H9 (cell line): ENCODE measurements around the gene CPLX4. TPM values are rescaled to one million over a fixed set of nuclear protein-coding genes. Genes with fewer than 3 reads are reported as not detected.

Experiments used
- DNase-seq: peaks from one replicate; pipeline ENCODE4 v3.0.0-alpha.2; 2017
- H2AFZ ChIP-seq: one replicate; pipeline ENCODE4 v1.6.1; 2013; ENCODE audit warnings: mild to moderate bottlenecking, low read length, control low read depth, moderate library complexity
- H2AK5ac ChIP-seq: 2 replicates; pipeline ENCODE4 v1.6.1; 2013; ENCODE audit warnings: low read length, control low read depth, mixed read lengths; ENCODE audit not compliant: insufficient read length
- H2BK120ac ChIP-seq: one replicate; pipeline ENCODE4 v1.6.1; 2013; ENCODE audit warnings: low read depth, mild to moderate bottlenecking, low read length, control low read depth, inconsistent platforms; ENCODE audit not compliant: poor library complexity, severe bottlenecking
- H2BK12ac ChIP-seq: 2 replicates; pipeline ENCODE4 v1.6.1; 2013; ENCODE audit warnings: low read length, control low read depth, mixed read lengths, low read depth; ENCODE audit not compliant: insufficient read length
- H2BK15ac ChIP-seq: 2 replicates; pipeline ENCODE4 v1.6.1; 2013; ENCODE audit warnings: low read depth, low read length, control low read depth
- H2BK20ac ChIP-seq: one replicate; pipeline ENCODE4 v1.6.1; 2013; ENCODE audit warnings: low read depth, mild to moderate bottlenecking, low read length, control low read depth, inconsistent platforms; ENCODE audit not compliant: poor library complexity, severe bottlenecking
- H2BK5ac ChIP-seq: 2 replicates; pipeline ENCODE4 v1.6.1; 2013; ENCODE audit warnings: low read length, control low read depth, mixed read lengths; ENCODE audit not compliant: insufficient read length
- H3K14ac ChIP-seq: 2 replicates; pipeline ENCODE4 v1.6.1; 2013; ENCODE audit warnings: low read length, control low read depth; ENCODE audit not compliant: insufficient read depth
- H3K18ac ChIP-seq: 2 replicates; pipeline ENCODE4 v1.6.1; 2013; ENCODE audit warnings: low read depth, mild to moderate bottlenecking, mixed read lengths, low read length, control low read depth; ENCODE audit not compliant: insufficient read length
- H3K23ac ChIP-seq: 2 replicates; pipeline ENCODE4 v1.6.1; 2013; ENCODE audit warnings: low read length, control low read depth, mixed read lengths, low read depth; ENCODE audit not compliant: insufficient read length
- H3K23me2 ChIP-seq: 2 replicates; pipeline ENCODE4 v1.6.1; 2013; ENCODE audit warnings: low read depth, mild to moderate bottlenecking, mixed read lengths, low read length, control low read depth; ENCODE audit not compliant: insufficient read length, poor library complexity, severe bottlenecking
- H3K27ac ChIP-seq: 2 replicates; pipeline ENCODE4 v1.5.1; 2013; ENCODE audit warnings: low read length, control low read depth, mixed read lengths, low read depth; ENCODE audit not compliant: insufficient read length
- H3K27me3 ChIP-seq: 2 replicates; pipeline ENCODE4 v1.6.1; 2013; ENCODE audit warnings: low read length, control low read depth, inconsistent platforms; ENCODE audit not compliant: insufficient read depth
- H3K4ac ChIP-seq: 2 replicates; pipeline ENCODE4 v1.6.1; 2013; ENCODE audit warnings: low read depth, mild to moderate bottlenecking, control low read depth, inconsistent platforms, low read length, moderate library complexity
- H3K4me1 ChIP-seq: 2 replicates; pipeline ENCODE4 v1.6.1; 2013; ENCODE audit warnings: low read length, control low read depth, inconsistent platforms; ENCODE audit not compliant: insufficient read depth
- H3K4me2 ChIP-seq: 2 replicates; pipeline ENCODE4 v1.6.1; 2013; ENCODE audit warnings: low read length, control low read depth, mixed read lengths; ENCODE audit not compliant: insufficient read length, insufficient read depth
- H3K56ac ChIP-seq: 2 replicates; pipeline ENCODE4 v1.6.1; 2013; ENCODE audit warnings: low read depth, mild to moderate bottlenecking, mixed read lengths, low read length, control low read depth; ENCODE audit not compliant: insufficient read length
- H3K79me1 ChIP-seq: 2 replicates; pipeline ENCODE4 v1.6.1; 2013; ENCODE audit warnings: low read depth, mild to moderate bottlenecking, moderate library complexity, low read length, control low read depth, inconsistent platforms; ENCODE audit not compliant: insufficient read depth, poor library complexity, severe bottlenecking
- H3K79me2 ChIP-seq: 2 replicates; pipeline ENCODE4 v1.6.1; 2013; ENCODE audit warnings: low read length, control low read depth, inconsistent platforms; ENCODE audit not compliant: insufficient read depth
- H3K9ac ChIP-seq: 2 replicates; pipeline ENCODE4 v1.6.1; 2013; ENCODE audit warnings: low read length, control low read depth, mixed read lengths; ENCODE audit not compliant: insufficient read length; ENCODE audit errors: extremely low read depth
- H3K9me3 ChIP-seq: one replicate; pipeline ENCODE4 v1.6.1; 2013; ENCODE audit warnings: low read depth, low read length, inconsistent platforms; ENCODE audit not compliant: control insufficient read depth
- H3T11ph ChIP-seq: one replicate; pipeline ENCODE4 v1.6.1; 2013; ENCODE audit warnings: mild to moderate bottlenecking, low read length, control low read depth, inconsistent platforms
- H4K20me1 ChIP-seq: one replicate; pipeline ENCODE4 v1.6.1; 2013; ENCODE audit not compliant: control insufficient read depth, insufficient read length, insufficient read depth
- H4K5ac ChIP-seq: 2 replicates; pipeline ENCODE4 v1.6.1; 2013; ENCODE audit warnings: low read depth, mild to moderate bottlenecking, mixed read lengths, low read length, control low read depth; ENCODE audit not compliant: insufficient read length
- H4K8ac ChIP-seq: replicated peaks from 2 replicates; pipeline ENCODE4 v1.6.1; 2013; ENCODE audit warnings: low read length, control low read depth, mixed read lengths, low read depth; ENCODE audit not compliant: insufficient read length
- H4K91ac ChIP-seq: 2 replicates; pipeline ENCODE4 v1.6.1; 2013; ENCODE audit warnings: low read depth, mild to moderate bottlenecking, moderate library complexity, mixed read lengths, low read length, control low read depth; ENCODE audit not compliant: insufficient read length
- H3K27ac Mint-ChIP-seq, 3 experiments: 2 replicates in 2 of 3; 3 replicates in 1 of 3; pipeline ENCODE4 v1.8.0; 2020 to 2021; ENCODE audit warnings: mixed read lengths in 3 of 3, mild to moderate bottlenecking in 1 of 3, moderate library complexity in 1 of 3
- H3K27me3 Mint-ChIP-seq: 2 replicates; pipeline ENCODE4 v1.8.0; 2021; ENCODE audit warnings: low read depth, mild to moderate bottlenecking, moderate library complexity, mixed read lengths
- H3K36me3 Mint-ChIP-seq, 3 experiments: 2 replicates in 2 of 3; 3 replicates in 1 of 3; pipeline ENCODE4 v1.8.0; 2020 to 2021; ENCODE audit warnings: low read depth in 3 of 3, mixed read lengths in 3 of 3; ENCODE audit not compliant: insufficient read depth in 1 of 3
- H3K4me1 Mint-ChIP-seq, 2 experiments: 2 replicates each; pipeline ENCODE4 v1.8.0; 2020; ENCODE audit warnings: mixed read lengths in 2 of 2
- H3K4me3 Mint-ChIP-seq, 2 experiments: 2 replicates in 1 of 2; 3 replicates in 1 of 2; pipeline ENCODE4 v1.8.0; 2020 to 2021; ENCODE audit warnings: mild to moderate bottlenecking in 2 of 2, mixed read lengths in 2 of 2, moderate library complexity in 1 of 2
- H3K9me3 Mint-ChIP-seq, 2 experiments: 2 replicates in 1 of 2; 3 replicates in 1 of 2; pipeline ENCODE4 v1.8.0; 2020; ENCODE audit warnings: mild to moderate bottlenecking in 2 of 2, mixed read lengths in 2 of 2, moderate library complexity in 1 of 2
- WGBS: extraction: QIAGEN DNeasy Blood & Tissue Kit; methylation state at CpG from one replicate; pipeline ENCODE4 v1.1.7; 2013; ENCODE audit warnings: missing lambda C conversion rate, low lambda C conversion rate, mixed read lengths; ENCODE audit not compliant: insufficient read length; ENCODE audit errors: extremely low coverage; 5-methylcytosine and 5-hydroxymethylcytosine counted together
- total RNA-seq: library from RNA; stranded (reverse); gene quantifications from 2 replicates; pipeline ENCODE4 v1.2.1, GENCODE V29; 2021
- TF ChIP-seq, protein P1 (sequence below): fragments of 200-600 bp; sonication (generic); conservative IDR thresholded peaks from 3 replicates; pipeline ENCODE4 v1.8.0; 2021; ENCODE audit warnings: antibody characterized with exemption, mild to moderate bottlenecking

CPLX4 gene
- total RNA-seq, 1 experiment from 2014 or later: not detected

DNA sequence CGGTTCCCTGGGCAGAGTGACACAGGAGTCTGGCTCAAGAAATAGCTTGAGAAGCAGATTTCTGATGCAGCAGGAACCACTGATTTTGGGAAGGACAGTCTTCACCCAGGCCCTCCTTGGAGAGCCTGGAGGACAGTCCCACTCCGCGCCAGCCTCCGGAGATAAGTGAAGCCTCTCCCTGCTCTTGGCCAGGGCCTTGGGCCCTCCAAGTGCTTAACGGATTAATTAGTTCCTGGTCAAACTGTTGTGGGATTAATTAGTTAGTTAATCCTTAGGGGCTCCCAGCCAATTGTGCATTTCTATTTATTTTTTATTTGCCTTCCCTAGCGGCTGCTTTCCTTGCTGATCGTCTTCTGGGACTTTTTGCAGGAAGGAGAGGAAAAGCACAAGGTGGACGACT, 19.6 kb downstream of the CPLX4 start:
- no peaks in the 10 kb centered on the region for H3K36me3 Mint-ChIP-seq
- Histone ChIP-seq H3K4me2 (no peak overlapping the region), H2BK5ac (no peak overlapping the region), H3K79me2 (no peaks in the 10 kb centered on the region), H4K20me1 (no peaks in the 10 kb centered on the region), H3K27me3 (no peaks in the 10 kb centered on the region), H3K23ac (no peak overlapping the region), H3K14ac (no peak overlapping the region), H2BK20ac (no peak overlapping the region), H2BK12ac (no peak overlapping the region), H2BK15ac (no peak overlapping the region), H3K18ac (no peak overlapping the region), H2BK120ac (no peak overlapping the region), H3K9me3 (no peaks in the 10 kb centered on the region), H3K23me2 (no peaks in the 10 kb centered on the region), H4K5ac (no peak overlapping the region), H3K4me1 (no peaks in the 10 kb centered on the region), H3K56ac (no peak overlapping the region), H4K91ac (no peak overlapping the region), H3K27ac (no peak overlapping the region), H4K8ac (no peak overlapping the region), H2AK5ac (no peak overlapping the region), H3K4ac (no peak overlapping the region), H3K9ac (no peak overlapping the region), H2AFZ (no peak overlapping the region), H3K79me1 (no peaks in the 10 kb centered on the region), H3T11ph (no peak overlapping the region)
- H3K4me1 Mint-ChIP-seq: peaks cover 0 to 1% of the 10 kb centered on the region in 2 experiments; a peak in 1 of 4 replicates
- peaks cover 44% of the 10 kb centered on the region for H3K27me3 Mint-ChIP-seq
- no peak for DNase-seq
- WGBS: no CpG with 5 or more reads among the region's 8 CpGs
- no peak overlapping the region for H3K27ac Mint-ChIP-seq
- TF ChIP-seq, protein P1, sequence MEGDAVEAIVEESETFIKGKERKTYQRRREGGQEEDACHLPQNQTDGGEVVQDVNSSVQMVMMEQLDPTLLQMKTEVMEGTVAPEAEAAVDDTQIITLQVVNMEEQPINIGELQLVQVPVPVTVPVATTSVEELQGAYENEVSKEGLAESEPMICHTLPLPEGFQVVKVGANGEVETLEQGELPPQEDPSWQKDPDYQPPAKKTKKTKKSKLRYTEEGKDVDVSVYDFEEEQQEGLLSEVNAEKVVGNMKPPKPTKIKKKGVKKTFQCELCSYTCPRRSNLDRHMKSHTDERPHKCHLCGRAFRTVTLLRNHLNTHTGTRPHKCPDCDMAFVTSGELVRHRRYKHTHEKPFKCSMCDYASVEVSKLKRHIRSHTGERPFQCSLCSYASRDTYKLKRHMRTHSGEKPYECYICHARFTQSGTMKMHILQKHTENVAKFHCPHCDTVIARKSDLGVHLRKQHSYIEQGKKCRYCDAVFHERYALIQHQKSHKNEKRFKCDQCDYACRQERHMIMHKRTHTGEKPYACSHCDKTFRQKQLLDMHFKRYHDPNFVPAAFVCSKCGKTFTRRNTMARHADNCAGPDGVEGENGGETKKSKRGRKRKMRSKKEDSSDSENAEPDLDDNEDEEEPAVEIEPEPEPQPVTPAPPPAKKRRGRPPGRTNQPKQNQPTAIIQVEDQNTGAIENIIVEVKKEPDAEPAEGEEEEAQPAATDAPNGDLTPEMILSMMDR: no peak
- H3K4me3 Mint-ChIP-seq: no peak overlapping the region
- no peaks in the 10 kb centered on the region for H3K9me3 Mint-ChIP-seq
